ENCODE measurements around the gene B3GALT5.
"Not testable (repeated sequence)": the region's sequence is repeated elsewhere in the genome, so short reads cannot be mapped to it uniquely, and the experiment has no call there.

B3GALT5 gene

GRCh38 chr21:39666681-39667315 lies 54.1 kb downstream of the B3GALT5 start:
- no peak for DNase-seq (ENCODE audit: low read depth in 3 of 3)

DNA sequence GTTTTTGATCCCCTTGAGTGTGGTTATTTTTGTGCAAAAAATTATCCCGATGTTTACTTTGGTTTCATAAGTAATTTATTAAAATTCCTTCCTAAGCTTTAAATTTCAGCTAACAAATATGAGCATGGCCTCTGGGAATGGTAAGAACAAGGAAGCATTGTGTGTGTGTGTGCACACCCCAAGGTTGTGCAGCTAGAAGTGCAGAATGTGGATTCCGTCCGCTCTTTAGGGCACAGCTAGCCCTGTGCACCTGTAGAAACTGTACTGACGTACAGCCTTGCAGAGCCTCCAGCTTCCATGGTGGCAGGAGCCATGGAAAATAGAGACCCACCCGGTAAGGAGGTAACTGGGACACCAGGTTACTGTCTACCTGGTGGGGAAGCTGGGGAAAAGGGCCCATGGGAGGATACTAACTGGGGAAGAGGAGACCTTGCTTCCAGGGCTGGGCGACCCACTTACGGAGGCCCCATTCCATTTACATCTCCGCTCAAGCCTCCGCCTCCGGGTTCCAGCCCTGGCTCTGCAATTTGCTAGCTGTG lies 54.7 kb downstream of the B3GALT5 start:
- DNase-seq (ENCODE audit: low read depth in 3 of 3) = no peak

GRCh38 chr21:39668369-39668768 lies 55.6 kb downstream of the B3GALT5 start:
- DNase-seq (ENCODE audit: low read depth in 3 of 3) = no peak

DNA sequence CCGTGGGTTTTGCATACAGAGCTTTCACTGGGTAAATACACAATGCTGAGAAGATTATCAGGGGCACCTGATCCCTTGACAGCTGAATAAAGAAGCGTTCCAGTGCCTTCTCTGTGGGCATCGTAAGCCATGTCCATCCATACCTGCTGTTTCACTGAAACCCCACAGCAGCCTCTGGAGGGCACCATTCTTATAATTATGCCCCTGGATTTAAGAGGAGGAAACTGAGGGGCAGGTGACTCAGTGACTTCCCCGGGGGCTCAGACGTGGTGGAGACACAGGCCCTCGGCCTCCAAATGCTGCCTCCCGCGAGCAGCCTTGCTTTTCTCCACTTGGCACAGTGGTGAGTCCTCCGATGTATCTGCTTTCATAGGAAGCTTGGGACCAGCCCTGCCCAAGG lies 56.7 kb downstream of the B3GALT5 start:
- no peak for DNase-seq (ENCODE audit: low read depth in 3 of 3)

- no peak for DNase-seq (ENCODE audit: low read depth in 3 of 3)
Measured at GRCh38 chr21:39669976-39670661, 57.4 kb downstream of the B3GALT5 start.

- DNase-seq (ENCODE audit: low read depth in 3 of 3) = no peak
Measured at GRCh38 chr21:39670701-39671100, 58.0 kb downstream of the B3GALT5 start.

DNA sequence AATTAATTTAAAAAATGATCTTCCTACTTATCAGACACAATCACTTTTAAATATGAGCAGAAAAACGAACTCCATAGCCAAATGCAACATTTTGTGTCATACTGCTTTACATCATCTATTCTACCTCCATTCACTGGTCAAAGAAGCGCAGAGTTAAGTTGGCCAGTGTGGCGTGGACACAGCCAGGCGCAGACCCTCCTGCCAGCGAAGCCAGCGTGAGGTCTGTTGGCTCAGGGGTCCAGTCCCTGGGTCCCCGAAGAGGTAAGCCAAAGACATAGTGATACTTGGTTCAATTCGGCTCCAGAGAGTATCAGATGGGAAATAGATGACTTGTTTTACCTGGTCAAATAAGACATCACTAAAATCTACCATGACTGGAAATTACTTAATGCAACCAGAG lies 59.2 kb downstream of the B3GALT5 start:
- DNase-seq (ENCODE audit: low read depth in 3 of 3) = no peak

GRCh38 chr21:39673163-39673562 lies 60.4 kb downstream of the B3GALT5 start:
- no peak for DNase-seq (ENCODE audit: low read depth in 3 of 3)

GRCh38 chr21:39673736-39674135 lies 61.0 kb downstream of the B3GALT5 start:
- no peak for DNase-seq (ENCODE audit: low read depth in 3 of 3)

GRCh38 chr21:39674801-39675200 lies 62.1 kb downstream of the B3GALT5 start:
- no peak for DNase-seq (ENCODE audit: low read depth in 3 of 3)

DNA sequence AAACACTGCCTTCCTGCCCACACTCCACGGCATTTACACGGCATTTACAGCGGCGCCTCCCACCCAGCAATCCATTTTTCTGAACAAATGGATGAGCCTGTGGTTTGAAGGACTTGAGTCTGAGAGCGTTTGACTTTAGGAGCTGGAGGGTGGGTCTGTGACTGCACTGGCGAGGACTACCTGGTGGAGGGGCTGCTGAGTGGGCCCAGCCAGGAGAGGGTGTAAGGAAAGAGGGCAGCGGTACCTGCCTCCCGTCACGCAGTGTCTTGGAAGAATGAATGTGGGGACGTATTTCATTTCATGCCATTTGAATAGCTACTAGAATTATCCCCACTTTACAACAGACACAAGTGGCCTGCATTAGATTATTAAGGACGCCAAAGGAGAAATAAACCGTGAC lies 62.9 kb downstream of the B3GALT5 start:
- DNase-seq (ENCODE audit: low read depth in 3 of 3) = no peak

DNA sequence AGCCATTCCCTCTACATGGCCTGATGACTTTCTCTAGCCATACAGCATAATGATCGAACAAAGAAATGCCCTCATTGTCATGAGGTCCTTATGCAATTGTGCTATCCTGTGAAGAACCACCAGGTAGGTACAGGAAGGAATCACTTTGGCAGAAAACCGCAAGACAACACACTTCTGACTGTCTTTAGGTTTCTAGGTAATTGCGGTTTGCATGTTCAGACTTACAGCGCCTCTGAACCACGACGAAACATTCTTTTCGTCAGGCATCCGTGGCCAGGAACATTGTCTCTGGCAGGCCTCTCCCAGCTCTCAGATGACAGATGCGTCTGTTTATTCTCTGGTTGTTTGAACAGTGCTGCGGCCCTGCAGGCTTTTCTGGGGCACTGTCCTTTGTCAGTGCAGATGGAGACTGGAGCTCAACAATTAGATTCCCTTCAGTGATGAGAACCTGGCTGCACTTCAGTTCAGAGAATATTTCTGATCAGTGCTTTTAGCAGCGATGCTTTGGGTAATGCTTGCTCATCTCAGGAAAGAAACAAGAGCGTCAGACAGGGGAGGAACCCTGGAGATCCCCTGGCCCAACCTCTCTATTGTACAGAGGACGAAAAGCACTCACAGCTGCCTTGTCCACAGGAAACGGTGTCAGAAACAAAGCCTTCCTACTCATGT lies 63.4 kb downstream of the B3GALT5 start:
- DNase-seq (ENCODE audit: low read depth in 3 of 3) = no peak

DNA sequence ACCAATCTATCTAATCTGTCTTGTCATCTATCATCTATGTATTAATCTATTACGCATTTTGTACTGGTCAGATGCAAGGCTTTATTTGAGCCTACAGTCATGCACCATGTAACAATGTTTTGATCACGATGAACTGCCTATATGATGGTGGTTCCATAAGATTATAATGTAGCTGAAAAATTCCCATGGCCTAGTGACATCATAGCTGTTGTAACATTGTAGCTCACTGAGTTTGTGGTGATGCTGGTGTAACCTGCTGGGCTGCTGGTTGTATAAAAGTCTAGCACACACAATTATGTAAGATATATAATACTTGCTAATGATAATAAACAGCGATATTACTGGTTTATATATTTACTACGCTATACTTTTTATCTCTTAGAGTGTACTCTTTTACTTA lies 67.5 kb downstream of the B3GALT5 start:
- DNase-seq (ENCODE audit: low read depth in 3 of 3) = no peak

- no peak for DNase-seq (ENCODE audit: low read depth in 3 of 3)
Measured at GRCh38 chr21:39681257-39681656, 68.5 kb downstream of the B3GALT5 start.

DNA sequence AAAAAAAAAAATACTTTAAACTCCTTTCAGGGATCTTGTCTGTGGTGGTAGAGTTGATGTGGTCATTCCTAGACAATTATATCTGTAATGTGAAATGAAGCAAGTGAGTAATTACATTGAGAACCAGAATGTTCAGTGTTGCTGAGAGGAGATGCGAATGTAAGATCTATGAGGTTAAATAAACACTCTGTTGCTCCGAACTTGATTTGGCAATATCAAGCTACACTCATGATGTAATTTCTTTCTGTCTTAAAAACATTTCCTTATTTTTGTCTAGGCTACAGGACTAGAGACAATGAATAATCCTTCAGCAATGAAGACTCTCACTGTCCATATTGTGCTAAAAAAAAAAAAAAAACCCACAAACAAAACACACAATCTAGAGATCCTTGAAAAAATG lies 69.1 kb downstream of the B3GALT5 start:
- no peak for DNase-seq (ENCODE audit: low read depth in 3 of 3)

DNA sequence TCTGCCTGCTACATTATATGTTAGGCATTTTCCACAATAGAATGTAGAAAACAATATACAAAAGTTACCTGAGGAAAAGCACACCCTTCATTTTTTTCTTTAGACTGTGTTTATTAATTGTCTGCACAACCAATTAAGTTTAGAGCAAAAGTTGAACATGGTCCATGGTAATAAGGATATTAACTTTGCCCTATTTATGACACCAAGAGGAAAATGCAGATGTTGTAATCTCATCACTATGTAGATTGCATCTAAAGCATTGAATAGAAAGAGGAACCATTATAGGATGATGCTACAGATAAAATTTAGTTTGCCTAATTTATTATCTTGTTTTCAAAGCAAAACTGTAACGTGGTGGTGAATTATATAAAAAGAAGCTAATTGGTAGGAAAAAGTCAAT lies 72.5 kb downstream of the B3GALT5 start:
- no peak for DNase-seq (ENCODE audit: low read depth in 3 of 3)

GRCh38 chr21:39685991-39686390 lies 73.3 kb downstream of the B3GALT5 start:
- DNase-seq (ENCODE audit: low read depth in 3 of 3) = no peak

DNA sequence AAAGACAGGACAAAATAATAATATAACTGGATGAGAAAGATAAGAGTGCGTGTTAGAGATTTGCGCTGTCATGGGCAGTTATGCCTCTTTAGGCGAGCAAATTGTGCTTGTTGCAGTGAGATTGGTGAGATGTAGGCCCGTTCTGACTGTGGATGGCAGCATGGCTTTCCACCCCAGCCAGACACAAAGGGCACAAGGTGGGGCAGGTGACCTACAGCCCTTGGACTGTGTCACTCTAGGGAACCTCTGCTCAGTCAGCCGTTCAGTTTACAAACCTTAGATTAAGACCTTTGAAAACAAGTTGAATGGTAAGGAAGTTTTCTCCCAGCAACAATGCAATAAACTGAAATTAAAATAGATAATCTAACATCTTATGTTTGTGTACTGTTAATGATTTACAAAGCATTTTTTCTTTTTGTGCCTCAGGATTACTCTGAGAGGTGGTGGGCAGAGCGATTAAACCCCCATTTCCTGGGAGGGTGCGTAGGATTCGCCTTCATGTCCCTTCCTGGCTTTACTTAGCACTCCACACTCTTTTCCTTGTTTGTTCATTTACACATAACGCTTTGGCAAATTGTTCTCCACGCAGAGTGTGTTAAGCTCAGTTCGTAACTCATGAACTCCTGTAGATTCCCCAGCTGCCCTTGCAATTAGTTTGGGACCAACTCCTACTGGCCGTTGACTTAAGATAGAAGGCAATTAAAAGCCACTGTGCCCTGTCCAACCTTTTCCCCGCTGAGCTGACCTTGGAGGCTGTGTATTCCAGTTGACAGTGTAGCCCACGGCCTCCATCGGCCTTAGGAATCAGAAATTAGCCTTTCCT lies 74.1 kb downstream of the B3GALT5 start:
- DNase-seq (ENCODE audit: low read depth in 3 of 3) = no peak

- no peak for DNase-seq (ENCODE audit: low read depth in 3 of 3)
Measured at GRCh38 chr21:39688010-39688409, 75.3 kb downstream of the B3GALT5 start.

DNA sequence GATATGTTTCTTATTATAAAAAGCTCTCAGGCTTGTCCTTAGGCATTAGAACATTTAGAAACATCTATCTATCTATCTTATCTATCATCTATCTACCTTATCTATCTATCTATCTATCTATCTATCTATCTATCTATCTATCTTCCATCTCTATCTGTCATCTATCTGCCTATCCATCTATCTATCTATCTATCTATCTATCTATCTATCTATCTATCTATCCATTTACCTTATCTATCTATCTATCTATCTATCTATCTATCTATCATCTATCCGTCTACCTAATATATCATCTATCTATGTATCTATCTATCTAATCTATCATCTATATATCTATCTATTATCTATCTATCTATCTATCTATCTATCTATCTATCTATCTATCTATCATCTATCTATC lies 77.1 kb downstream of the B3GALT5 start:
- not testable (repeated sequence) for DNase-seq (ENCODE audit: low read depth in 3 of 3)

DNA sequence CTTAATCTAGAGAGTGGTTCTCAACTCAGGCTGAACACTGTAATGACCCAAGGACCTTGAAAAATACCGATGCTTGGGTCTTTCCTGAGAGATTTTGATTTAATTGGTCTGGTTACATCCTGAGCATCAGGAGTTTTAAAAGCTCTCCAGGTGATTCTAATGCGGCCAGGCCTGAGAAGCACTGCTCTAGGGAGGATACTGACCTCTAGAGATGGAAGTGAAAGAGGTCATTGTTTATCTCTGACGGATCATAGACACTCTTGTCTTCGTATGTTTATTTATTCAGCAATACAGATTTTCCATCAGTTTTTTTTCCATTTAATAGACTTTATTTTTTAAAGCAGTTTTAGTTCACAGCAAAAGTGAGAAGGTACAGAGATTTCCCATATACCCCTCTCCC lies 77.7 kb downstream of the B3GALT5 start:
- no peak for DNase-seq (ENCODE audit: low read depth in 3 of 3)

GRCh38 chr21:39694750-39695149 lies 82.0 kb downstream of the B3GALT5 start:
- DNase-seq (ENCODE audit: low read depth in 3 of 3) = no peak

All from stimulated activated CD4-positive, alpha-beta T cell treated with anti-CD3 and anti-CD28 coated beads, TNF-alpha, amount 100 ng/mL, for 24 hours (primary cell).